SK-N-SH (cell line): ENCODE results near the gene PTPRG. TPM values are rescaled to one million over a fixed set of nuclear protein-coding genes. Genes with fewer than 3 reads are reported as not detected.

Experiments used
- CTCF ChIA-PET: fragments of 300-600, 350-600 bp; formaldehyde crosslinking; extraction: SDS; loops from one replicate; lab custom pipeline; 2021; lab: Yijun Ruan, JAX
- POLR2A ChIA-PET: fragments of 350-600 bp; sonication (Branson Sonifier 250); formaldehyde crosslinking; extraction: SDS; loops from one replicate; lab custom pipeline; 2020; ENCODE audit warnings: antibody characterized with exemption, inconsistent platforms; lab: Yijun Ruan, JAX
- DNase-seq: peaks from one replicate; pipeline ENCODE4 v3.0.0; 2012
- H2AFZ ChIP-seq: fragments of 200-600 bp; sonication (generic); 2 replicates; pipeline ENCODE4 v1.8.1; 2016; ENCODE audit warnings: antibody characterized with exemption, mild to moderate bottlenecking, low read depth
- H3F3A ChIP-seq: fragments of 200-600 bp; sonication (generic); replicated peaks from 2 replicates; pipeline ENCODE3; 2016; ENCODE audit warnings: antibody characterized with exemption, mild to moderate bottlenecking; ENCODE audit not compliant: insufficient read depth
- H3K27ac ChIP-seq, 2 experiments: fragments of 200-500 bp in 1 of 2; fragments of 200-600 bp in 1 of 2; sonication (Bioruptor generic) in 1 of 2; sonication (generic), shearing (Covaris generic) in 1 of 2; 2 replicates each; pipeline versions ENCODE4 v1.5.1 to v1.6.1; 2014 to 2016; ENCODE audit warnings: low read depth in 2 of 2, inconsistent platforms in 1 of 2, low read length in 1 of 2, mild to moderate bottlenecking in 1 of 2, mixed read lengths in 1 of 2
- H3K27me3 ChIP-seq: fragments of 200-600 bp; sonication (generic), shearing (Covaris generic); 2 replicates; pipeline ENCODE4 v1.6.1; 2016; ENCODE audit warnings: mixed run types; ENCODE audit not compliant: insufficient read depth
- H3K36me3 ChIP-seq, 2 experiments: fragments of 200-500 bp in 1 of 2; fragments of 200-600 bp in 1 of 2; sonication (Bioruptor generic) in 1 of 2; sonication (generic) in 1 of 2; replicated peaks in 1 of 2; 2 replicates each; pipeline versions ENCODE3 to v1.5.1; 2014 to 2016; ENCODE audit warnings: low read length in 1 of 2, mild to moderate bottlenecking in 1 of 2; ENCODE audit not compliant: insufficient read depth in 2 of 2, control insufficient read depth in 1 of 2
- H3K4me1 ChIP-seq, 2 experiments: fragments of 200-500 bp in 1 of 2; fragments of 200-600 bp in 1 of 2; sonication (Bioruptor generic) in 1 of 2; sonication (generic), shearing (Covaris generic) in 1 of 2; 2 replicates each; pipeline versions ENCODE4 v1.5.1 to v1.6.1; 2014 to 2016; ENCODE audit warnings: low read depth in 1 of 2, low read length in 1 of 2, mixed run types in 1 of 2; ENCODE audit not compliant: insufficient read depth in 2 of 2, control insufficient read depth in 1 of 2
- H3K4me2 ChIP-seq: fragments of 200-600 bp; sonication (generic), shearing (Covaris generic); 2 replicates; pipeline ENCODE4 v1.6.1; 2017; ENCODE audit warnings: mixed run types
- H3K4me3 ChIP-seq, 2 experiments: fragments of 200-500 bp in 1 of 2; fragments of 200-600 bp in 1 of 2; sonication (Bioruptor generic) in 1 of 2; sonication (generic), shearing (Covaris generic) in 1 of 2; 2 replicates each; pipeline versions ENCODE4 v1.5.1 to v1.8.1; 2014 to 2016; ENCODE audit warnings: low read depth in 2 of 2, inconsistent platforms in 1 of 2, low read length in 1 of 2, mild to moderate bottlenecking in 1 of 2, mixed read lengths in 1 of 2, moderate library complexity in 1 of 2
- H3K79me2 ChIP-seq: fragments of 200-600 bp; sonication (generic); 2 replicates; pipeline ENCODE4 v1.8.1; 2017; ENCODE audit warnings: mild to moderate bottlenecking; ENCODE audit not compliant: insufficient read depth
- H3K9ac ChIP-seq: fragments of 200-600 bp; sonication (generic); 2 replicates; pipeline ENCODE4 v1.6.1; 2017; ENCODE audit warnings: mixed run types
- H3K9me2 ChIP-seq: fragments of 200-600 bp; sonication (generic); 2 replicates; pipeline ENCODE4 v1.6.1; 2017; ENCODE audit warnings: mixed run types
- H3K9me3 ChIP-seq: fragments of 200-600 bp; sonication (generic); 2 replicates; pipeline ENCODE4 v1.6.1; 2017; ENCODE audit warnings: mixed run types, mild to moderate bottlenecking, moderate library complexity
- H4K20me1 ChIP-seq: fragments of 200-600 bp; sonication (generic); 2 replicates; pipeline ENCODE4 v1.6.1; 2017; ENCODE audit warnings: mild to moderate bottlenecking, mixed run types; ENCODE audit not compliant: insufficient read depth
- CTCF ChIP-seq: fragments of 200-600 bp; sonication (generic); IDR thresholded peaks from 2 replicates; pipeline ENCODE4 v1.6.1; 2017; ENCODE audit warnings: antibody characterized with exemption, mild to moderate bottlenecking, moderate library complexity
- ELF1 ChIP-seq: IDR thresholded peaks from 2 replicates; pipeline ENCODE4 v1.4.0; 2012
- GABPA ChIP-seq: IDR thresholded peaks from 2 replicates; pipeline ENCODE4 v1.4.0; 2012; ENCODE audit warnings: low read depth, mild to moderate bottlenecking
- RAD21 ChIP-seq: IDR thresholded peaks from 2 replicates; pipeline ENCODE4 v1.6.1; 2012; ENCODE audit warnings: mild to moderate bottlenecking, low read length
- SIN3A ChIP-seq: IDR thresholded peaks from 2 replicates; pipeline ENCODE4 v1.6.1; 2012; ENCODE audit warnings: low read depth, mild to moderate bottlenecking, low read length, moderate library complexity, borderline replicate concordance
- TCF12 ChIP-seq: IDR thresholded peaks from 2 replicates; pipeline ENCODE4 v1.4.0; 2012
- USF1 ChIP-seq: IDR thresholded peaks from 2 replicates; pipeline ENCODE4 v1.4.0; 2012; ENCODE audit warnings: low read depth, borderline replicate concordance
- YY1 ChIP-seq: IDR thresholded peaks from 2 replicates; pipeline ENCODE4 v1.4.0; 2012; ENCODE audit warnings: low read depth, mild to moderate bottlenecking
- WGBS: methylation state at CpG from one replicate; pipeline ENCODE4 v1.1.6; 2017; ENCODE audit warnings: low lambda C conversion rate; 5-methylcytosine and 5-hydroxymethylcytosine counted together
- polyA plus RNA-seq, 3 experiments: library from polyadenylated mRNA; depleted of rRNA; stranded (reverse); fragments of >200 nt; gene quantifications; 2 replicates each; pipeline ENCODE4 v1.2.3, GENCODE V29; 2012

The PTPRG gene
- polyA plus RNA-seq, 1 of the 3 experiments (the other 2 are of a cell fraction), result 14.1 TPM

GRCh38 chr3:62143843-62144450 is 582.6 kb downstream of the PTPRG start (continued):
- TF ChIP-seq USF1, result no peak
- no peak for TF ChIP-seq YY1

GRCh38 chr3:62144482-62144881 is 583.1 kb downstream of the PTPRG start:
- no peak overlapping the region for H3K27ac ChIP-seq
- no peaks in the 10 kb centered on the region for H3K4me1 ChIP-seq
- POLR2A ChIA-PET, result no interaction called here
- no peaks in the 10 kb centered on the region for H3K9me2 ChIP-seq
- H4K20me1 ChIP-seq, result no peaks in the 10 kb centered on the region
- H3K4me3 ChIP-seq, result no peak overlapping the region
- no peaks in the 10 kb centered on the region for H3F3A ChIP-seq
- H3K36me3 ChIP-seq, result peaks cover 0 to 2% of the 10 kb centered on the region in 2 experiments
- 82% methylated on average over 4 of the region's 4 CpGs for WGBS
- no peaks in the 10 kb centered on the region for H3K9me3 ChIP-seq
- no peak overlapping the region for H3K9ac ChIP-seq
- CTCF ChIA-PET, result interaction anchor here (1.6 kb wide), 1 partner anchor 44 kb away, joined by 6 read pairs; no protein-coding TSS in a partner anchor
- no peaks in the 10 kb centered on the region for H3K27me3 ChIP-seq
- H3K4me2 ChIP-seq, result no peak overlapping the region
- H2AFZ ChIP-seq, result no peak overlapping the region
- DNase-seq, result no peak
- TF ChIP-seq TCF12, result no peak
- TF ChIP-seq ELF1, result no peak
- TF ChIP-seq SIN3A, result no peak
- TF ChIP-seq RAD21, result no peak
- no peaks in the 10 kb centered on the region for H3K79me2 ChIP-seq

- Histone ChIP-seq H3K9me2 (no peaks in the 10 kb centered on the region), H3F3A (no peaks in the 10 kb centered on the region), H3K79me2 (no peaks in the 10 kb centered on the region), H3K4me2 (no peak overlapping the region), H3K9ac (no peak overlapping the region), H3K9me3 (no peaks in the 10 kb centered on the region), H3K36me3 (no peaks in the 10 kb centered on the region), H3K27me3 (no peaks in the 10 kb centered on the region), H4K20me1 (no peaks in the 10 kb centered on the region), H3K4me1 (no peaks in the 10 kb centered on the region), H3K27ac (no peak overlapping the region), H2AFZ (no peak overlapping the region), H3K4me3 (no peak overlapping the region)
- ChIA-PET CTCF (no interaction called here), POLR2A (no interaction called here)
- no peak for DNase-seq
- TF ChIP-seq CTCF, result no peak
- no peak for TF ChIP-seq RAD21
- TF ChIP-seq ELF1, result no peak
- no peak for TF ChIP-seq GABPA
- WGBS, result 92% methylated on average over 9 of the region's 9 CpGs
These were observed 583.9 kb downstream of the PTPRG start for GRCh38 chr3:62145086-62145757.
